GM12878 (cell line): ENCODE data around the gene DGCR8.

Source experiments
- CHD4 ChIP-seq: fragments of 200-600 bp; sonication (generic); IDR thresholded peaks from 2 replicates; pipeline ENCODE4 v1.6.1; 2016; ENCODE audit warnings: mild to moderate bottlenecking
- CREB1 ChIP-seq: IDR thresholded peaks from 2 replicates; pipeline ENCODE4 v1.6.1; 2012; ENCODE audit warnings: low read depth, mild to moderate bottlenecking, inconsistent platforms
- CTCF ChIP-seq, 3 experiments: IDR thresholded peaks in 2 of 3; conservative IDR thresholded peaks in 1 of 3; 2 replicates each; pipeline ENCODE4 v1.5.1; 2011; ENCODE audit warnings: low read depth in 3 of 3, low read length in 3 of 3, mild to moderate bottlenecking in 3 of 3, control low read depth in 2 of 3, moderate library complexity in 2 of 3, inconsistent platforms in 1 of 3, mixed read lengths in 1 of 3; ENCODE audit not compliant: control insufficient read depth in 2 of 3, insufficient read depth in 1 of 3; ENCODE audit errors: extremely low read depth in 1 of 3
- EZH2 ChIP-seq: IDR thresholded peaks from 2 replicates; pipeline ENCODE4 v1.6.1; 2012; ENCODE audit warnings: low read depth, mild to moderate bottlenecking, control low read depth, inconsistent platforms, low read length, borderline replicate concordance; ENCODE audit not compliant: control insufficient read depth
- NFYA ChIP-seq: IDR thresholded peaks from 2 replicates; pipeline ENCODE4 v1.6.1; 2011; ENCODE audit warnings: low read depth, mild to moderate bottlenecking, low read length, improper control_type of control experiment, borderline replicate concordance
- POLR2A ChIP-seq: IDR thresholded peaks from 2 replicates; pipeline ENCODE4 v1.6.1; 2011; ENCODE audit warnings: low read depth, mild to moderate bottlenecking, low read length
- POLR2AphosphoS2 ChIP-seq: IDR thresholded peaks from 2 replicates; pipeline ENCODE4 v1.6.1; 2011; ENCODE audit warnings: low read depth, mild to moderate bottlenecking, low read length, improper control_type of control experiment, moderate library complexity
- RBBP5 ChIP-seq: fragments of 200-600 bp; sonication (generic); conservative IDR thresholded peaks from 2 replicates; pipeline ENCODE4 v1.6.1; 2016
- SMARCA5 ChIP-seq: fragments of 450-650 bp; IDR thresholded peaks from 2 replicates; pipeline ENCODE4 v1.6.1; 2017; ENCODE audit warnings: mild to moderate bottlenecking

DNA sequence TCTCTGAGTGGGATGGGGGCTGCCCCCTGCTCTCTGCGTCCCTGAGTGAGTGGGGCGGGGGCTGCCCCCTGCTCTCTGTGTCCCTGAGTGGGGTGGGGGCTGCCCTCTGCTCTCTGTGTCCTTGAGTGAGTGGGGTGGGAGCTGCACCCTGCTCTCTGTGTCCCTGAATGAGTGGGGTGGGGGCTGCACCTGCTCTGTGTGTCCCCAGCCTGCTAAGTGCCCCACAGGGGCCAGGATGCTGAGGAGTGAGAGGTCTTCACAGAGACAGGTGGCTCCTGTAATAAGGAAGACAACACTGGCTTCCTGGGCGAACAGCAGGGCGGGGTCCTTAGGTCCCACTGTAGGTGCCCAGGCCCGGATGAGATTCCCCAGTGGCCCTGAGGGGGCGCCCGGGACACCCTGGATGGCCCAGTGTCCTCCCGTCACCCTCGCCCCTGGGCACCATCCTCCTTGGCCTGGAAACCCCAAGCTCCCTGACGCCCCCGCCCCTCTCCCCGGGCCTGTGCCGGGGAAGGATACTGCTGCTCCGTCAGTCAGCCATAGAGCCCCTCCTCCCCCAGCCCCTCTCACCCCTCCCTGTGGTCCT, 74.7 kb downstream of the DGCR8 start:
- no peak for TF ChIP-seq POLR2AphosphoS2
- TF ChIP-seq CREB1 = no peak
- no peak for TF ChIP-seq NFYA
- TF ChIP-seq SMARCA5 = no peak
- TF ChIP-seq EZH2 = no peak
- TF ChIP-seq POLR2A = no peak
- no peak for TF ChIP-seq RBBP5
- TF ChIP-seq CTCF (IDR thresholded peaks at IDR 0.05 in 2 of 3, conservative IDR thresholded peaks at IDR 0.05 in 1 of 3; ENCODE audit: control insufficient read depth in 2 of 3, extremely low read depth in 1 of 3, insufficient read depth in 1 of 3, low read depth in 3 of 3, low read length in 3 of 3) = no peak
- no peak for TF ChIP-seq CHD4
